Measurements from ENCODE around the gene CADM2.

CADM2 gene

DNA sequence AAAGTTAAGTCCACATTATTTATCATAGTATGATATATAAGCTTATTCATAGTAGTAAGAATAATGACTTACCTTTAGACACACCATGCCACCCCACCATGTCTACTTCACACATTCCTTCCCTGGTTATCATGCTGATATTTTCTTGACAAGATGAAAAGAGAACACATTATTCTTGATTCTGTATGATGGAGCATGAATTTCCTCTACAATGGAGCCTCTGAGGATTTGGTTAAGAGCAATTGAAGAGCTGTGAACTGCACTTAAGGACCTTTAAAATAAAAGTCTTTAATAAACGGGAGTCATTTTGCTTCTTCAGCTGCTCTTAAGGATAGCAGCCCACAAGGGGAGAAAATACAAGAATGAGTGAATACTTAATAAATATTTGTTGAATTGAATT, 226.7 kb downstream of the CADM2 start:
- no peak for DNase-seq (ENCODE audit: low read depth, low spot score)

DNA sequence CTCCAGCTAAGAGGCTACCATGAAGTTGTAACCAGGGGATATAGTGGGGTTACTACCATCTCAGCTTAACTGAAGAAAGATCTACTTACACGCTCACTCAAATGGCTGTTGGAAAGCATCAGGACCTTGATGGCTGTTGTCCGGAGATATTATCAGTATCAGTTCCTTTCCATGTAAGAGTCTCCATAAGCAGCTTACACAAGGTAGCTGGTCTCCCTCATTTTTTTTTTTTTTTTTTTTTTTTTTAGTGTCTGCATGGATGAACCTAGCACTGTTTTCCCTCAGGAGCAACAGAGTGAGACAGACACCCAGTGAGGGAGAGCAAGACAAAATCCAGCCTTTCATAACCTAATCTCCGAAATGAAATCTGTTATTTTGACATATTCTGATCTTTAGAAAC, 230.9 kb downstream of the CADM2 start:
- no peak for DNase-seq (ENCODE audit: low read depth, low spot score)

DNA sequence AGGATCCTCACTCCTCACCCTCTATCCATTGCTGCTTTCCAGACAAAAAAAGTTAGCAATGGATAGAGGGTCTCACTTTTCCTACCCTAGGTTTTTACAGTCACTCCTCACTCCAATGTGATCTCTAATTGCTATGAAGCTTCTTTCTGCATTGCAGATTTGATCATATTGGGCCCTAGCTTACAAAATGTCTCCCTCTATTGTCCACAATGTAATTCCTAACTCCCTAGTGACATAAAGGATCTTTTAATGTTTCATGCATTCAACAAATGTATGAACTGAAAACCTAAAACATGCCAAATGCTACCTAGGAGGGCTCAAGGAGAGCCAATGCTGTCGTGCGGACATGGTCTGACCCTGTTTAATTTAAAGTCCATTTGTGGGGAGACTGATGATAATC, 234.8 kb downstream of the CADM2 start:
- DNase-seq (ENCODE audit: low read depth, low spot score) = no peak

DNA sequence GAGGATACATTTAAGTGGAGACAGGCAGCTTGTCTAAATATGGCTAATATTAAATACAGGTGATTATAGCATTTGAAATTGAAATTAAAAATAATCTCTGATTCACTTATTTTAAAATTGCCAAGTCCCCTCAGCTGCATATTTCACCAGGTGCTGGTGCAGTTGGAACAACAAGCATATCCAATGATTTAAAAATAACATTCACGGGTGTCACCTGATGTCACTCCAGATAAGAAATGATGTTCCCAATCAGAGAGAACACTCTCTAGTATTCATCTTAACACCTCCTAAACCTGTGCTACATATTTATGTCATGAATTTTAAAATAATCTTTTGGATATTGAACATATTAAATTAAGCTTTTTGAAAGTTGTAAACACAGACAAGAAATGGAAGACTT, 249.9 kb downstream of the CADM2 start:
- DNase-seq (ENCODE audit: low read depth, low spot score) = no peak

- DNase-seq (ENCODE audit: low read depth, low spot score) = no peak
These were observed 251.8 kb downstream of the CADM2 start for GRCh38 chr3:85210540-85210939.

DNA sequence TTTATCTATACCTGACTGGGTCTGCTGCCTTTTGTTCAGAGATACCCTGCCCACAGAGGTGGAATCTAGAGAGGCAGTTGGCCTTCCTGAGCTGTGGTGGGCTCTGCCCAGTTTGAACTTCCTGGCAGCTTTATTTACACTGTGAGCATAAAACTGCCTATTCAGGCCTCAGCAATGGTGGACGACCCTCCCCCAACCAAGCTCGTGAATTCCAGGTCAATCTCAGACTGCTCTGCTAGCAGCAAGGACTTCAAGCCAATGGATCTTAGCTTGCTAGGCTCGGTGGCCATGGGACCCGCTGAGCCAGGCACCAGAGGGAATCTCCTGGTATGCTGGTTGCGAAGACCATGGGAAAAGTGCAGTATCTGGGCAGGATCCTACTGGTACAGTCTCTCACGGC, 270.2 kb downstream of the CADM2 start:
- DNase-seq (ENCODE audit: low read depth, low spot score) = no peak

- no peak for DNase-seq (ENCODE audit: low read depth, low spot score)
These were observed 285.3 kb downstream of the CADM2 start for GRCh38 chr3:85244091-85244490.

DNA sequence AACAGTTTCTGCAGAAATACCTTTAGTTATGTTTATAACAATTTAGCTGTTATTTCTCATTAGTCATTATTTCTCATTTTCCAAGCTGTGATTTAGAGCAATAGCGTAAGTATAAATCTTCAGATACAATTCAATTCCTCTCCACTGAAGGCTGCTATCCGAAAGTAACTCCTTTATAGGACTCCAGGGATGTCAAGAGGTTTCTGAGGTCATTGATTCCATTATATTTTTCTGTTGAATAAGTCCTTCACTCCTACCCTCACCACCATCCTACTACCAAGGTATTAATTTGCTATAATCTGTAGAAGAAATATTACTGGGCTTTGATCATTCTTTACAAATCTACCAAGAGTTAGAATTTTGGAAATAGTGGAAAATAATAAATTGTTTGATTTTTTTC, 285.7 kb downstream of the CADM2 start:
- no peak for DNase-seq (ENCODE audit: low read depth, low spot score)

GRCh38 chr3:85251766-85252165, 293.0 kb downstream of the CADM2 start:
- DNase-seq (ENCODE audit: low read depth, low spot score) = no peak

GRCh38 chr3:85252686-85253085, 293.9 kb downstream of the CADM2 start:
- no peak for DNase-seq (ENCODE audit: low read depth, low spot score)

- no peak for DNase-seq (ENCODE audit: low read depth, low spot score)
These were observed 295.9 kb downstream of the CADM2 start for GRCh38 chr3:85254738-85255137.

- DNase-seq (ENCODE audit: low read depth, low spot score) = no peak
These were observed 297.2 kb downstream of the CADM2 start for GRCh38 chr3:85255949-85256348.

- DNase-seq (ENCODE audit: low read depth, low spot score) = no peak
These were observed 299.5 kb downstream of the CADM2 start for GRCh38 chr3:85258326-85258725.

DNA sequence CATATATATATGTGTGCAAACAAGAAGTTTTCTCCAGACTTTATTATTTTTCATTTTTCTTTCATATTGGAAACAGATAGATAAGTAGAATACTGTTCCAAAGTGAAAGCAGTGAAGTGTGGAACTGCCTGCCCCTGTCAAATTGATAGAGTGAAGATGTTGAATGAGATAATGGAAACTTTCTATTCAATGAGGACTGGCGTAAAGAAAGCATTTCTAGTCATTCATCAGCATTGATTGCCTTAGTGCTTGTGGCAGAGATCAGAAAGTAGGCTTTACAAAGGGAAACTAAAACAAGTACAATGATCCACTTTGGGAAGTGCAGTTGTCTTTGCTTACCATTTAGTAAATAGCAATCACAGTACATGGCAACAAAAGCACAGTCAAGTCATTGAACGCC, 300.0 kb downstream of the CADM2 start:
- no peak for DNase-seq (ENCODE audit: low read depth, low spot score)

DNA sequence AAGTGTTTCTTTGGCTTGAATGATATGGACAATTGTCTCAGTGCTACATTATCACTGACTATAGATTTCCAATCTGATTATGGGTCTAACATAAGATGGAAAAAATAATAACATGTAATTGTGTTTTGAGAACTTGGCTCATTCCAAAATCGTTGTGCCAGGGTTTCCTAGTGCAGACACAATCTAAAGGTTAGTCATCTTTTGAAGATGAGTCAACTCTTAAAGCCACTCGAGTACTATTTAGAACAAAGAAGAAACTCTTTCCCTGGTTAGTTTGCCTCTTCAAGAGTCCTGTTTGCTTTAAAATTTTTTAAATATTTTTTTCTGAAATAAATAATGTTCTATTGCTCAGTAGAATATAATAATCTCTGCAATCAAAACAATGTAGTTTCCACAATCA, 301.0 kb downstream of the CADM2 start:
- no peak for DNase-seq (ENCODE audit: low read depth, low spot score)

DNA sequence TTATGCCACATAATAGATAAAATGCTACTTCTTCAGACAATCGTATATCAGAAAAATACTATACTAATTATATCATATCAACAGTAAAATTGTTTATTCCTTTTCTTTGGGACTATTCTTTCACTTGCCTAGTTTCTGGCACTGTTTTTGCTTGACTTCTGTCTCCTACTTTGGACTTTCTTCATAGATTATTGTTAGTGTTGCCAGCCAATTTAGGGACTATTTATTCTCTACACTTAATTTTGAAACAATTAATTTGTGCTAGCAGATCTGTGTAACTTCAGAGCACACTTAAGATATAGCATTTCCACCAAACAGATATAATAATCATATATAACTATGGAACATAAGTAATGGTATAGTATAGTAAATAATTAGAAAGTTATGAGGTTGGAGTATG, 305.6 kb downstream of the CADM2 start:
- DNase-seq (ENCODE audit: low read depth, low spot score) = no peak

GRCh38 chr3:85270488-85270887, 311.7 kb downstream of the CADM2 start:
- no peak for DNase-seq (ENCODE audit: low read depth, low spot score)

DNA sequence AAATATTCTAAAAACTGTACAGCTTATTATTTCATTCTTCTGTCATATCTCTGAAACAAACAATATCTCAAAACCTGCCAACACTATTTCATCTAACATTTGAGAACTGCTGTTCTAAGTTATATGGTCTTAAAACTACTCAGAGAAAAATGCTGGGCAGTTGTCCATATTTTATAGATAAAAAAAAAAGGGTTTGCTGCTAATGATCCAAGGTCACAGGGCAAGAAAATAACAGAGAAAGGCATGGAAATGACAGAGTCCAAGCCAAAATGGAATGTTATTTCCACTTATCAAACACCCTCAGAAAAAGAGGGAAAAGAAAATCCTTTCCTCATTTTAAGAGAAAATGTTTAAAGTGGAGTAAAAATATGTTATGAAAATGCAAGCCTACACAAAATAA, 313.1 kb downstream of the CADM2 start:
- DNase-seq (ENCODE audit: low read depth, low spot score) = no peak

- DNase-seq (ENCODE audit: low read depth, low spot score) = no peak
These were observed 329.5 kb downstream of the CADM2 start for GRCh38 chr3:85288257-85288656.

DNA sequence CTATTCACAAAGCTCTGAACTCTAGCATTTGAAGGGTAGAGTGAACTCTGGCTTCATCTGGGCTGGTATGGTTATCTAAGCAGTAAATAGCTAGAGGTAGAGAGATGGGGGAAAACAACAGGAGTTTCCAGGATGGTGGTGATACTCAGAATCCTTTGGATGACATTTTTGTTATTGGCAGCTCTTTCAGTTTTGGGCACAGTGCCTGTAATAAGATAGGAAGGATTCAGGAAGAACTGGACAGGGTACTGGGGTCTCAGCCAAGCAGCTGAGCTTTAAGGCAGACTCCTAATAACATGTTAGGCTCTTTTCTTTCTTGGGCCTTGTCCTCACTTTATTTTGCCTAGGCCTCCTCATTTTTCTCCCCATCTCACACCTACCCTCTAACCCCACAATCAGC, 338.5 kb downstream of the CADM2 start:
- no peak for DNase-seq (ENCODE audit: low read depth, low spot score)

- DNase-seq (ENCODE audit: low read depth, low spot score) = no peak
These were observed 339.2 kb downstream of the CADM2 start for GRCh38 chr3:85298032-85298431.

DNA sequence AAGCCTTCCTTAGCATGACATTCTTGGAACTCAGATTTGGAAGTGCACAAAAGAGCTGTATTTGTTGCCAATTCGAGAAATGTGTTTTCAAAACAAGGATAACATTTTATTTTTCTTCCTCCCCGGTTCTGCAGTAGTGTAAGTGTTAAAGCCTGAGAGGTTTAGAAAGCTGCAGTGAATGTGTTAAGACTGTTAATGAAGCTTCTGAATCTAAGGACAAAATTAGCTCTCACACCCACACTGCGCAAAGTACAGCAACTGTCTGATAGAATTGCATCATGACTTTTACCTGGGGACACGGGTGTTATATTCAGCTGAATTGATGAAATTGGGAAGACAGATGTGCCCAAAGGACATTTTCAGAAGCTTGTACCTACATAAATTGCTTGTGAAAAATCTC, 344.4 kb downstream of the CADM2 start:
- DNase-seq (ENCODE audit: low read depth, low spot score) = no peak

DNA sequence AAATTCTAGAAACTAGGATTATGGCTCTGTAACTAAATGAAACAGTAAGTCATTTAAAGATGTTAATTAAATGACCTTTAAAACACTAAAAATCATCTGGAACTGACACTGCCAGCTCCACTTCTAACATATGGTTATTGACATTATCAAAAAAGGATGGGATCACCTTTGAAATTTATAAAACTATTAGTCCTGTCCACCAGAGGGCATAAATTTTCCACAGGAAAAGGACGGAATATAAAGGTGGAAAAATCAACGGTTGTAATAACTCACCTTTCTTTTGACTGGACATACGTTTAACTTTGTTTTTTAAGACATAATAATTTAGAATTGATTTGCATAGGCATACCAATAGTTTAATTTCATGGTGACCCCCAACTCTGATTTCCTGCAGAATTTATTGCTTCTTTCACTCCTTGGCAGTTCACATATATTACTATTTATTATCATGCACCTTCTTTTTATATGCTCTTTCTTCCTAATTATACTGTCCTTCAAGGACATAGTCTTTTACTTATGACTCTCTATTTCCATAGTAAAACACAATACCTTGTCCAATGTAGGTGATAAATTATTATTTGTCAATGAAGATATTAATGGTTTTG, 345.7 kb downstream of the CADM2 start:
- DNase-seq (ENCODE audit: low read depth, low spot score) = no peak

- no peak for DNase-seq (ENCODE audit: low read depth, low spot score)
These were observed 353.5 kb downstream of the CADM2 start for GRCh38 chr3:85312331-85312730.
